ENCODE data around the gene FAM83C. TPM values are rescaled to one million over a fixed set of nuclear protein-coding genes. Genes with fewer than 3 reads are reported as not detected.

The FAM83C gene
- total and polyA plus RNA-seq, 2 donors (not counting 1 experiment from before 2014, with no cell fraction given) = 0.02 TPM; not detected in 1

DNA sequence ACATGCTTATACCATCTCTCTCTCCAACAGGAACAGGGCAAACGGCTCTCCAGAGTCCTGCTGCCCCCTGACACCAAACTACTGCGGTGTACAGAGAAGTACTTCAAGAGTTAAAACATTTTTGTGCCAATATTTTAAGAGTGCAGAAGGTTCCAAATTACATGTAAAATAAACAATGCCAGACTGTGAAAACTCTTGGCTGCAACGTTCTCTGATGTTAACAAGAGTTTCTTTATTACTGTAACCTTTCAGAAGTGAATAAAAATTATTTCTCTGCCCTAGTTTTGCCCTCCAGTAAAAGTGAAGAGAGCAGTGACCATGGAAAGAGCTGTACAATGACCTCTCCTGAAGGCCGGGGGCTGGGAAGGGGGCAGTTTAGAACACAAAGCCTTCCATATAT, 41.4 kb upstream of the FAM83C start:
- Histone ChIP-seq H3K27ac (ENCODE audit: insufficient read depth, low read length) (no peak overlapping the region), H3K9ac (ENCODE audit: insufficient read depth, low read length) (no peak overlapping the region), H3K36me3 (ENCODE audit: control insufficient read depth, insufficient read depth, low read length) (peaks cover 2% of the 10 kb centered on the region), H3K9me3 (ENCODE audit: control insufficient read depth, insufficient read depth, low read depth, low read length) (no peaks in the 10 kb centered on the region), H3K4me3 (replicated peaks in 1 of 4; ENCODE audit: control extremely low read depth in 1 of 4, insufficient read depth in 1 of 4, low read depth in 3 of 4, low read length in 4 of 4) (no peak overlapping the region), H2AFZ (ENCODE audit: low read length) (no peak overlapping the region), H3K4me2 (ENCODE audit: extremely low read depth, insufficient read depth, low read length) (peak overlapping the region; percentile 55), H3K79me2 (ENCODE audit: control insufficient read depth, insufficient read depth, low read length) (no peaks in the 10 kb centered on the region), H3K27me3 (ENCODE audit: control insufficient read depth, insufficient read depth, low read length) (no peaks in the 10 kb centered on the region), H4K20me1 (ENCODE audit: control insufficient read depth, extremely low read depth, insufficient read depth, low read length) (no peaks in the 10 kb centered on the region), H3K4me1 (ENCODE audit: control insufficient read depth, extremely low read depth, insufficient read depth, low read length) (peaks cover 22% of the 10 kb centered on the region)
- peak in 1 of 2 donors; percentile 56 for DNase-seq (ENCODE audit: low read depth in 2 of 2)
- TF ChIP-seq, protein P1, sequence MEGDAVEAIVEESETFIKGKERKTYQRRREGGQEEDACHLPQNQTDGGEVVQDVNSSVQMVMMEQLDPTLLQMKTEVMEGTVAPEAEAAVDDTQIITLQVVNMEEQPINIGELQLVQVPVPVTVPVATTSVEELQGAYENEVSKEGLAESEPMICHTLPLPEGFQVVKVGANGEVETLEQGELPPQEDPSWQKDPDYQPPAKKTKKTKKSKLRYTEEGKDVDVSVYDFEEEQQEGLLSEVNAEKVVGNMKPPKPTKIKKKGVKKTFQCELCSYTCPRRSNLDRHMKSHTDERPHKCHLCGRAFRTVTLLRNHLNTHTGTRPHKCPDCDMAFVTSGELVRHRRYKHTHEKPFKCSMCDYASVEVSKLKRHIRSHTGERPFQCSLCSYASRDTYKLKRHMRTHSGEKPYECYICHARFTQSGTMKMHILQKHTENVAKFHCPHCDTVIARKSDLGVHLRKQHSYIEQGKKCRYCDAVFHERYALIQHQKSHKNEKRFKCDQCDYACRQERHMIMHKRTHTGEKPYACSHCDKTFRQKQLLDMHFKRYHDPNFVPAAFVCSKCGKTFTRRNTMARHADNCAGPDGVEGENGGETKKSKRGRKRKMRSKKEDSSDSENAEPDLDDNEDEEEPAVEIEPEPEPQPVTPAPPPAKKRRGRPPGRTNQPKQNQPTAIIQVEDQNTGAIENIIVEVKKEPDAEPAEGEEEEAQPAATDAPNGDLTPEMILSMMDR (conservative IDR thresholded peaks at IDR 0.05 in 1 of 2, IDR thresholded peaks at IDR 0.05 in 1 of 2; ENCODE audit: low read depth in 1 of 2, low read length in 2 of 2) = no peak
- no peak for TF ChIP-seq EZH2 (IDR thresholded peaks at IDR 0.05; ENCODE audit: low read length, missing control alignments)

DNA sequence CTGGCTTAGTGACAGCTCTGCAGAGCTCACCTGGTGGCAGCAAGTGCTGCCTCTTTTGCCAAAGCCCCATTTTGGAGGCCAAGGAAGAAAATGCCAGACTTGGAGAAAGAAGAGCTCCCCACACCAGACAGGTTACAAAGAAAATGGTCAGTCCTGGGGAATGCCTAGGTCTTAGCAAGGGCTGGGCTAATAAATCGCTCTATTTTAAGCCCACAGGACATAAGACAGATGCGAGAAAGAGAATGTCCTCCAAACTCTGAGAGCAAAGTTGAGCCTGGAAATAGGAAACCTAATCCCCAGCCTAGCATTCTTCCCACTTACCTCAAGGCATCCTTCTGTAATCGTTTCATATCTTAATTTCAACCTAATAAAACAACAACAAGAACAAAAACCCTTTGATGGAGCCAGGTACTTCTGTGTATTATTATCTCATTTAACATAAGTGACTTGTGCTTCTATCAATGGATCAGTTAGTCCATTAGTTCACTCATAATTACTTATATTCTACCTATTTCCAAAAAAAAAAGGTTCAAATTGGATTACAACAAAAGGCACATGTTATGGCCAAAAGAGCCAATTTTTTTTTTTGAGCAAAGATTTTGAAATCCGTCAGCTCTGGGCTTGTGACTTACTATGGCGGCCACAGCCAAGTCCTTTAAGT, 40.4 kb upstream of the FAM83C start:
- Histone ChIP-seq H4K20me1 (ENCODE audit: control insufficient read depth, extremely low read depth, insufficient read depth, low read length) (no peaks in the 10 kb centered on the region), H2AFZ (ENCODE audit: low read length) (no peak overlapping the region), H3K27me3 (ENCODE audit: control insufficient read depth, insufficient read depth, low read length) (no peaks in the 10 kb centered on the region), H3K79me2 (ENCODE audit: control insufficient read depth, insufficient read depth, low read length) (no peaks in the 10 kb centered on the region), H3K9me3 (ENCODE audit: control insufficient read depth, insufficient read depth, low read depth, low read length) (no peaks in the 10 kb centered on the region), H3K4me3 (replicated peaks in 1 of 4; ENCODE audit: control extremely low read depth in 1 of 4, insufficient read depth in 1 of 4, low read depth in 3 of 4, low read length in 4 of 4) (no peak overlapping the region), H3K27ac (ENCODE audit: insufficient read depth, low read length) (no peak overlapping the region), H3K9ac (ENCODE audit: insufficient read depth, low read length) (no peak overlapping the region), H3K4me2 (ENCODE audit: extremely low read depth, insufficient read depth, low read length) (no peak overlapping the region), H3K4me1 (ENCODE audit: control insufficient read depth, extremely low read depth, insufficient read depth, low read length) (peaks cover 18% of the 10 kb centered on the region), H3K36me3 (ENCODE audit: control insufficient read depth, insufficient read depth, low read length) (peaks cover 2% of the 10 kb centered on the region)
- DNase-seq (ENCODE audit: low read depth in 2 of 2) = no peak
- TF ChIP-seq, protein P1 (conservative IDR thresholded peaks at IDR 0.05 in 1 of 2, IDR thresholded peaks at IDR 0.05 in 1 of 2; ENCODE audit: low read depth in 1 of 2, low read length in 2 of 2) = no peak
- TF ChIP-seq EZH2 (IDR thresholded peaks at IDR 0.05; ENCODE audit: low read length, missing control alignments) = no peak

DNA sequence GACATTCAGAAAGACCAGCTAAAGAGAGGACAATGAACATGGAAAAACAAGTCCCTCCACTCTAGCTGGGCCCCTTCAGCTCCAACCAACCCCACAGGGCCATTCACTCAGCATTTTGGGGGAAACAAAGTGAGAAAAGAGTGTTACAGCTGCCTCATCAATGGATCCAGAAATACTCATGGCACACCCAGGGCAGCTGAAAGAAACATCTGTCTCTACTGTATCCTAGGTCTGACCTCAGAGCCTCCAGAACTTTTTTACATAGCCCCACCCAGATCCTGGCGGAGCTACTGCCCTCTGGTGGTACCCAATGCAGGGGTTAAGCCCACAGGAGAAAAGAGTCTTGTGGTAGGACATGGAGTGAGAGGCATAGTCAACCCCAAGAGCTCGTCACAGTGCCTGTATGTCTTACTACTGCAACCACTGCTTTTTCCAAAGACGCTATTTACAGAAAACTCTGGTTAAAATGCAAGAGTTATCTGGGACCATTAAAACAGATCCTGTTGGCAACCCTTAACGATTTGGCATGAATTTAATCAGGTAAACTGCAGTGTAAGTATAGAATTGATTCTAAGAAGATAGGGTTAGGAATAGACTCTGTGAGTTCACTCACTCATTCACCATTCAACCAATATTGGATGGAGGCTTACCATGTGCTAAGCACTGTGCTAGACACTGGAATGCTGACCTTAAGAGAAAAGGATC, 37.4 kb upstream of the FAM83C start:
- DNase-seq (ENCODE audit: low read depth in 2 of 2) = peak in 1 of 2 donors; percentile 46
- H3K4me2 ChIP-seq (ENCODE audit: extremely low read depth, insufficient read depth, low read length) = no peak overlapping the region
- H3K4me3 ChIP-seq (replicated peaks in 1 of 4; ENCODE audit: control extremely low read depth in 1 of 4, insufficient read depth in 1 of 4, low read depth in 3 of 4, low read length in 4 of 4) = no peak overlapping the region
- no peaks in the 10 kb centered on the region for H4K20me1 ChIP-seq (ENCODE audit: control insufficient read depth, extremely low read depth, insufficient read depth, low read length)
- no peak overlapping the region for H2AFZ ChIP-seq (ENCODE audit: low read length)
- H3K27ac ChIP-seq (ENCODE audit: insufficient read depth, low read length) = no peak overlapping the region
- H3K36me3 ChIP-seq (ENCODE audit: control insufficient read depth, insufficient read depth, low read length) = peaks cover 2% of the 10 kb centered on the region
- no peaks in the 10 kb centered on the region for H3K27me3 ChIP-seq (ENCODE audit: control insufficient read depth, insufficient read depth, low read length)
- H3K4me1 ChIP-seq (ENCODE audit: control insufficient read depth, extremely low read depth, insufficient read depth, low read length) = peaks cover 25% of the 10 kb centered on the region
- TF ChIP-seq, protein P1 (conservative IDR thresholded peaks at IDR 0.05 in 1 of 2, IDR thresholded peaks at IDR 0.05 in 1 of 2; ENCODE audit: low read depth in 1 of 2, low read length in 2 of 2) = peak; percentile 39 to 58
- TF ChIP-seq EZH2 (IDR thresholded peaks at IDR 0.05; ENCODE audit: low read length, missing control alignments) = no peak
- H3K9ac ChIP-seq (ENCODE audit: insufficient read depth, low read length) = no peak overlapping the region
- H3K9me3 ChIP-seq (ENCODE audit: control insufficient read depth, insufficient read depth, low read depth, low read length) = no peaks in the 10 kb centered on the region
- H3K79me2 ChIP-seq (ENCODE audit: control insufficient read depth, insufficient read depth, low read length) = no peaks in the 10 kb centered on the region

Data from fibroblast of lung (primary cell).